GM18498 (cell line): Measurements from ENCODE around the gene TBXAS1.

Experiments used
- ATAC-seq: cut with Tn5 transposase; IDR thresholded peaks from one replicate; pipeline ENCODE4 v1.9.1; 2021; ENCODE audit warnings: mild to moderate bottlenecking, moderate library complexity; ENCODE audit not compliant: unreplicated experiment

Gene TBXAS1

DNA sequence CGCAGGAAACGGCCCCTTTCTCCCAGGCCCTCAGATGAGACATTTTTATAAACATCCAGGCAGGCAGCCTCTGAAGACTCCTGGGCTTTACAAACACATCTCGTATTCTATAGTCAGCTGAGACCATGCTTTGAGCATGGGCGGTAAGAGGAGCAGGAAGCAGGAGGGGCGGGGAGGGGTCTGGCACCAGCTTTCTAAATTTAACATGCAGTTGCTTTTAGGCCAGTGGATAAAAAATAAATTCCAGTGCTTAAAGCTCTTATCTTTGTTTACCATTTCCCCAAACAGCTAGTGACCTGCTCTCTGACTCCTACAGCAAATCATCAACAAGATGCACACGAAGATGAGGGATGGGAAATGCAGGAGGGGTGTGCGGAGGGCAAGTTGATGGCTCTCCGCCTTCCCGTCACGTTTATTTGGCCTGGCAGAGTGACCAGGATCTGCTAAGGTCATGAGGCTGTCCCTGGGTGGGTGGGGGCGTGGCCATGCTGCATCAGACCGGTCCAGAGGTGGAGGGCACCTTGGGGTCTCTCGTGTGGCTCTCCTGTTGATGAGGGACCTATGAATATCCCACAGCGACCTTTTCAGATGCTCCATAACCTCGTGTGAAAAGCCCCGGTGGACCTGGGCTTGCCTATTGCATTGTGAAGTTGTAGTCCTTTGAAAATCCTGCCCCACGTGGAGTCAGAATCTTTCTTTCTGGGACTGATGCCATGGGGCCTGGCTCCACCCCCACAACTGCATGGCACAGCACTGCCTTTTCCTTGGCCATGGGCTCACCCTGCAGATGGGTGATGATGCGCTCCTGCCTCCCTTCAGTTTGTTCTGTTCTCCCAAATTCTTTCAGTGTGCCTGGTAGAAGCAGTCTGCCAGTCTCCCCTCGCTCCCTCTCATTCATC is 166.2 kb downstream of the TBXAS1 start:
- no peak for ATAC-seq

DNA sequence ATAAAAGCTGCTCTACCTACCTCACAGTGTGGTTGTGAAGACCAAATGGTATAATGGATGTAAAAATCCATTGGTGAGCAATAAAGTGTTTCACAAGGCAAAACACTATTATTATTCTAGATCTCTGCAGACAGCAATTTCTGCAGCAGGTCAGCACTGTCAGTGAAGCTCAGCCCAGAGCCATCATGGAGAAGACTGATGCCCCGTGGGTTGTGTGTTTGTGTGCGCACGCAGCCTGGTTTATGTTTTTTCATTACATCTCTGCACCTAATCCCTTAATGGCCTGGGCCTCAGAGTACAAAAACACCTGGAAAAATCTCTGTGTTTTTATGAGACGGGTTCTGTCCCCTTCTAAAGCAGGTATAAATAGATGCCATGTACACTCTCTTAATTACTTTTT is 169.5 kb downstream of the TBXAS1 start:
- ATAC-seq, result no peak

DNA sequence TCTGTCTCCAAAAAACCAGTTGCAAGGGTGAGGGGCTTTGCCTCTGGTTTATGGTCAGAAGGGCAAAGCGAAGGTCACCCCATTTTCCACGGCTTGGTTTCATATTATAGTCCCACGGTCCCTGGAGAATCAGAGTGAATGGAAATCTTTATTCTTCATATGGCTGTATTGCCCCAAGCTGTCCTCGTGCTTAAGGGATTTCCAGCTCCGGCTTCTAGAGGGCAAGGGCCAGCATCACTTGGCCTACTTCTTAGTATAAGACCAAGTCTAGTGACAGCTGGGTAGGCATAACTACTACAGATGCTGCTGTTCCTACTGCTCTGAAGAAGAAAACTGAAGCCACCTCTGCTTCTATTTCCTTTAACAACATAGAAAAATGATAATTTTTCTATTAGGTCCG is 170.5 kb downstream of the TBXAS1 start:
- no peak for ATAC-seq

DNA sequence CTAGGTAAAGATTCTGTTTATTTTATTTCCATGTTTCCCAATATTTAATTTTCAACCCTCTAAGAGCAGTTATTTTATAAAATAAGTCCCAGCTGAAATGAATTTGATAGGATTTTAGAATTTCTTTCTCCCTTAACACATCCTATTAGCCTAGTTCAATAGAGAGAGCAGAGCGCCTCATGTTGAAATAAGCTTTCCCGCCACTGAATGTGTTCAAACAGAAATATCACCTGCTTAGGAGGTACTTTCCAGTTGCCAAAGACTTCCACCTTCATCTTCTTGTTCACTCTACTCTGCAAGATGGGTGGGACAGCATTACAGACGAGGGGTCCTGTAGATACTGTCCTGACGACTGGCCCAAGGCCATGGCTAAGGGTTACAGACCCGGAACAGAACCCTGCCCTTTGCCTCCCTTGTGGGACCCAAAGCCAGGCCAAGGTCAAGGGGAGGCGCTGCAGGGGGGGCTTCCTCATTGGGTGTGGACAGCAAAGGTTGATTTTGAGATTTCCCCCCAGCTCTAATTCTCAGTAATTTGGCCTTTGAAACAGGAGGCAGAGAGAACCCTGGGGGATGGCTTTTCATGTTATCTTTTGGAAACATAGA is 171.7 kb downstream of the TBXAS1 start:
- no peak for ATAC-seq

DNA sequence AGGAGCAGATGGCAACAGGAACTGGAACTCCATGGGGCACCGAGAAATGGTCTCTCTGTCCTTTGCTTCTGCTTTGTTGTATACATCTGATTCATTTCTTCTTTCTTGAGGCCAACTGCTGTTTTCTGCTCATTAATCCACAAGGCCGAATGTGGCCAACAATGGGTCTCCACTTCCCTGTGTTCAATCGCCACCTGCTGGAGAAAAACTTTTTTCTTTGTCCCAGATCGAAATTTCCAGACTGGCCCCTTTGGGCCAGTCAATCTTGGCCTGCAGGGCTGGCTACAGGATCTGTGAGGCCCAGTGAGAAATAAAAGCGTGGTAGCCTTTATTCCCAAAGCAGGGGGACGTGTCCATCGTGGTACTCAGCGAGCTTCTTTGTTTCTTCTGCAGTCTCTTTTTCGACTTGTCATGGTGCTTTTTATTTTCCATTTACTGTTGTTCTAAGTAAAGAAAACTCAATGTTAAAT is 174.9 kb downstream of the TBXAS1 start:
- no peak for ATAC-seq

DNA sequence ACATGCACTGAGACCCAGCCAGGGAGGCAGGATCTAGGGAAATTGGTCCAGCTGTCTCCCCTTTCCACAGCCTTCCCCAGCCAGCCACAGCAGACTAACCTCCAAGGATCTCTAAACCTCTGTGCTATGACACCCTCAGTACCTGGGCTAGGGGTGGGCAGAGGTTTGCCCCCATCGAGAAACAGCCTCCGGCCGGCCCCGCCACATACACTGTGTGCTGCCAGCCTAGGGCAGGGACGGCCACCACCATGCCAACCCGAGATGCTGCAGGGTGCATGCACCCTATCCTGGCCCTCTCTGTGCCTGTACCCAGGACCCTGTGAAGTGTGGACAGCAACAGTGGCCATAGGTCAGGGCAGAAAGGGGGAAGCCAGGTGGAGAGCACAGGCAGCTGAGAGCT is 175.6 kb downstream of the TBXAS1 start:
- ATAC-seq, result no peak

DNA sequence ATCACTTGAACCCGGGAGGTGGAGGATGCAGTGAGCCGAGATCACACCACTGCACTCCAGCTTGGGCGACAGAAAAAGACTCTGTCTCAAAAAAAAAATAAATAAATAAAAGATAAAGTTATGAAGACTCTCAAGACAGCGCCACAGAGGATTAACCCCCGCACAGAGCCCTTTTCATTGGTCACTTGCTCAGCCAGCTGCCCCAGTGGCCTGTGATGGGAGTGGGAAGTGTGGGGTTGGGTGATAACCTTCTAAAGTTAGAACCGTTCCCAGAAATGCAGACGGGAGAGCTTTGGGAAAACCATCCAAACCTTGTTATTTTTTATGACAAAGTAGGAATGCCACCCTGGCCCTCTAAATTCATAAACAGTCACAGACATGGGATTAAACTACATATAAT is 176.3 kb downstream of the TBXAS1 start:
- ATAC-seq, result no peak

DNA sequence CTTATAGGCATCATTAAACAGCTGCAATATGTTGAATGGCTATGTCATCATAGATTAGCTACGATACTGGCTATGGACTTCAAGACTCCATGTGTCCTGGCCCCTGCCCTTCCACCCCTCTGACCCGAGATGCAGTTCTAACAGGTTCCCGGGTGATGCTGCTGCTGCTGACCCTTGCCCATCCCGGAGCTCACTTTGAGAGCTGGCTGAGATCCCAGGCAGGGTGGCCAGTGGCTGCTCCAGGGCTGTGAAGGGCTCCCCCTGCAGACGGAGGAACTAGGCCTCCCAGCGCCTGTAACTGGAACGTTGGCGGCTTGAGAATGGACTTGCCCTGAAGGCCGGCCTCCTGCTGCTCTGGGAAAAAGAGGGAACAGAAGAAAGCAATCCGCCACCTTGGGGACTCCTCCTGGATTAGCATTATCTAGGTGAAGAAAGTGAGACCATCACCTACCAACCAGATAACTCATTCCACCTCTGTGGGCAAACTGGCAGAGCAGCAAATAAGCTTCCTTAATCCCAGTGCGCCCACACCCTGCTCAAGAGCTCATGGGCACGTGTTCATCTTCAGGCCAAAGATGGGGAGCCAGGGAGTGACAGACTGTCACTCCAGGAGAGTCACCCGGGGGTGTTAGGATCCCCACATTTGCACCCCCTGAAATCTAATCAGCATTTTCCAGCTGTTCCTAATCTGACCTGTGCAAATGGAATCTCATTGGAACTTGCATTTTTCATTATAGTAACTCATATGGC is 176.9 kb downstream of the TBXAS1 start:
- no peak for ATAC-seq

DNA sequence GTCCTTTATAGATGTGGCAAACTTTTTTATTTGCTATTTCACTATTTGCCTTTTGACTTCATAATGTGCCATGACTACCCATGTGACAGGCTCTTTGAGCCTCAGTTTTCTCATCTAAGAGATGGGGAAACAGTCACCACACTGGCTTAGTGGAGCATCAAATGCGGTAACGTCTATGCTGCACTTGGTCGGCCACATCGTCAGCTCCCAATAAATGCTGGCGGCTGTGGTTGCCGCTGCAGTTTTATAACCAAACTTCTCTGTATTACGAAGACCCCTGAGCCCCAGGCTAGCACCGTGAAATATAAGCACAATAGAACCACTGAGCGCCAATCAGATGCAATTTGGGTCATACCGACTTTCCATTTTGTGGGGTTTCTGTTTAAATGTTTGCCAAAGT is 177.5 kb downstream of the TBXAS1 start:
- ATAC-seq, result no peak

DNA sequence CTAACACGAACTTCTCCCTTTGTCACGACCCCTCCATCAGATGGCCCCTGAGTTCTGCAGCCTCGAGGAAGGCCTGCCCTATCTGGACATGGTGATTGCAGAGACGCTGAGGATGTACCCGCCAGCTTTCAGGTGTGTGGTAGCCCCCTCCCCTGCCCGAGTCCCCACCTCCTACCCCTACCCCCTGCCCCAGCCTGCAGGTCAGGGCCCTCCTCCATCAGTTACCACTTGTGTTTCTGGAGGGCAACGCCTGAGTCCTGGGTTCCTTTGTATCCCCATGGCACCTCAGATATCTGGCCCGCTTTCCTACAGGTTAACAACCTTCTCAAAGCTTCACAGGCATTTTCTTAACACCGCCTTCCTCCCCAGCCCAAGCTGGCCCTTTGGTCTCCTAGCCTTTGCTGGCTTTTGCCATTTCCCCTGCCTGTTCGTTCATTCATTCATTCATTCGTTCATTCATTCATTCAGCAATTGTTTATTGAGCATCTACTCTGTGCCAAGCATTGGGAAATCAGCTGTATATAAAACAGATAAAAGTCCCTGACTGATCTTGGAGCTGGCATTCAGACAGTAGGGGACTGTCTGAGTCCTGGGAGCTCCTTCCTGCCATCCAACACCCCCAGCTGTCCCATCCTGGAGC is 178.1 kb downstream of the TBXAS1 start:
- ATAC-seq, result no peak

DNA sequence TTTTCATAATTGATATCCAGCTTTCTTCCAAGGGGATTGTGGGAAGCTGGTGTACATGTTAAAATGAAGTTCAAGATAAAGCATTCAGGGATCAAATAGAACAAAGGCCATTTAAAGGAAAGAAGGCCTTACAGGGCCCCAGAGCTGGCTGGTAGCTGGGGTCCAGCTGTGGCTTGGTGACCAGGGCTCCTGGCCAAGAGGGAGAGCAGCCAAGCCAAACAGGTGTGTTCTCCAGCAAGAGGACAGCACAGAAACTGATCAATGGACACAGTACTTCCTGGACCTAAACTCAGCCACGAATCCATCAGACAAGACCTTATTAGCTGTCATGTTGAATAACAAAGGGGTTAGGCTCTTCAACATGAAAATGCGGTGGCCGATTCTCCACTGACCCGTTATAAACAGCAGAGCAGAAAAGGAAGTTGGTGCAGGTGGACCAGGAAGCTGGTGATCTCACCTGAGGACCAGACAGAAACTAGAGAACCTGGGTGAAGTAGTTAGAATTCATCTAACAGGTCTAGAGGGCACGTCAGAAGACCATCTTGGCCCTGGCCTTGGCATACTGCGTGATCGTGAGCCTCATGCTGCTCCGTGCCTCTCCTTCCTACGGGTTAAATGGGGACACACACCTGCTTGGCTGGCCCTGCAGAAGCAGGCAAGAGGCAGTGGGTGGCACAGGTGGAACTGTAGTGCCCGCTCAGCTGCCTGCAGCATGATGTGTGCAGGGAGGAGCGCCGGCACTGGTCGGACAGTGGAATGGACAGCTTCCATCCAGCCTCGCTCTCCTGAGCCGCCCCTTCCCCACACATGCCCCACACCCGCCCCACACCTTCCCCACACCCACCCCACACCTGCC is 179.9 kb downstream of the TBXAS1 start:
- no peak for ATAC-seq

DNA sequence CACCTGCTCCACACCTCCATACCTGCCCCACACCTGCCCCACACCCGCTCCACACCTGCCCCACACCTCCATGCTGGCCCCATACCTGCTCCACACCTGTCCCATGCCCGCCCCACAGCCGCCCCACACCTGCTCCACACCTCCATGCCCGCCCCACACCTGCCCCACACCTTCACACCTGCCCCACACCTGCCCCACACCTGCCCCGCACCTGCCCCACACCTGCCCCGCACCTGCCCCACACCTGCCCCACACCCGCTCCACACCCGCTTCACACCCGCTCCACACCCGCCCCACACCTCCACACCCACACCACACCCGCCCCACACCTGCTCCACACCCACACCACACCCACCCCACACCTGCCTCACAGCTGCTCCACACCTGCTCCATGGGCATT is 180.7 kb downstream of the TBXAS1 start:
- ATAC-seq, result no peak

DNA sequence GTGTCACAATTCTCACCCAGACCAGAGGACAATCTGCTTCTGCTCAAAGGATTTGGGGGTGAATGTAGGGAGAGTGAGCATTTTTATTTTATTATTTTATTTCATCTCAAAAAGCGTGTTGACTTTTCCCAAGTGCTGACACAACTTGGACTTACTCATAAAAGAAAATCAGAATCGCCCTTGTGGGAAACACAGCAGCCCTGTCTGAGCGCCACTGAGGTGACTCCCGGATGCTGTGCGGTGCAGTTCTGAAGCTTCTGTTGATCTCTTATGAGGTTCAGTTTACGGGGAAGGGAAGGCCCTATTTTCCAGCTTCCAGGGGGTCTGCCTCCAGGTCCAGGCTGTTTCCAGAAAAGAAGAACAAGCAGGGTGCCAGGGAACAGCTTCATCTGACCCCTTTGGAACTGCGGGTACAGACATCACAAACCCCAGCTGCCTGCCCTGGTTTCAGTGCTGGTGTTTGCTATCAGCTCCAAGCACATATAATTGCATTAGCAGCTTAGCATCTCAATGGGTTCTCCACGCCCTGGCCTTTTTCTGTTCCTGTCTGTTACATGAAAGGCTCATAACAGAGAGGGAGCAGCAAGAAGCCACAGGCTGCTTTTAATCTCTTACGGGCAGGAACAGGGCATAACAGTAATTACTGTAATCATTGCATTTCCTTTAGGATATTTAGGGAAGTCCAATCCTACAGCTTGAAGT is 181.3 kb downstream of the TBXAS1 start:
- ATAC-seq, result no peak

DNA sequence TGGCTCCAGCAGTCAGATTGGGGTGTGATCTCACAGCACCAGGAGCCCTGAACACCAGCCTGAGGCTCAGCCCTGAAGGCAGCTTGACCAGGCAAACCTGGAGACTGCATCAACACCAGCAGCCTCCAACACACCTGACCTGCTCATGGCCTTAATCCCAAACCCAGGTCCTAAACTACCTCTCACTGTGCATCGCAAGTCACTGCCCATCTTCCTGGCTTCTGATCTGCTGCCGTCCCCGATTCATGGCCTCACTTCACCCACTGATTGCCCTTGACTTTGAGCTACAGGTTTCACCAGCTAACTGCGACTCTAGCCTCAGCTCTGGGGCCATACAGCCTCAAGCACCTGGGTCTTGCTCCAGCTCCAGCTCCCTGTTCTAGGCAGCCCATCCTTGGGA is 184.6 kb downstream of the TBXAS1 start:
- ATAC-seq, result no peak

DNA sequence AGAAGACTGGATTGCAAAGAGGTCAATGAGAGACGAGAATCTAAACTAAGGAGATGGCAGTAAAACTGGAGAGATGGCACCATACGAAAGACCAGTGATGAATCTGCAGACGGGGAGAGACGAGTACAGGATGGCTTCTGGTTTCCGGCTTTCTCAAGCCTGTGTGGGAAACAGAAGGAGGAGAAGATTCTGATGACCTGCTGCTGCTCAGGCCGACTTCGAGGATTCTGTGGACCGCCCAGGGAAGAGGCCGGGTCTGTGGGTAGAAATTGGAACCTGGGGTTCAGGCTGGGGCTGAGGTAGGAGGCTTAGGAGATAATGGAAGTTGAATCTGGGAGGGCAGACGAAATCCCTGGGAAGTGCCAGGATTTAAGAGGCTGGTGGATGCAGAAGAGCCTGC is 185.1 kb downstream of the TBXAS1 start:
- ATAC-seq, result no peak

DNA sequence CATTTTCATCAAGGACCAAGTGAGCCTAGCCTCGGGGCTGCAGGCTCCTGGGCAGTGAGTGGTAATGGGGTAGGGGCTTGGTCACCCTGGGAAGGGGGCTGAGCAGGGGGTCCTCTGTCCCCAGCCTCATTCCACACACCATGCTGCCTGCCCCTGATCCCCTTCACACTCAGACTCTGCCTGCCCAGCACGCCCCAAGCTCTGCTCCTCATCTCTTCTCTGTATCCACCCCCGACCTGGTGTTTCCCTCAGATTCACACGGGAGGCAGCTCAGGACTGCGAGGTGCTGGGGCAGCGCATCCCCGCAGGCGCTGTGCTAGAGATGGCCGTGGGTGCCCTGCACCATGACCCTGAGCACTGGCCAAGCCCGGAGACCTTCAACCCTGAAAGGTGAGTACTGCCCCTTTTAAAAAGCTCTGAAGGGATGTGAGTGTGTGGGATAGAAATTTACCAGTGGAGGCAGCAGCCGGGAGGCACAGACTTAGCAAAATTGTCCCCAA is 186.5 kb downstream of the TBXAS1 start:
- no peak for ATAC-seq

DNA sequence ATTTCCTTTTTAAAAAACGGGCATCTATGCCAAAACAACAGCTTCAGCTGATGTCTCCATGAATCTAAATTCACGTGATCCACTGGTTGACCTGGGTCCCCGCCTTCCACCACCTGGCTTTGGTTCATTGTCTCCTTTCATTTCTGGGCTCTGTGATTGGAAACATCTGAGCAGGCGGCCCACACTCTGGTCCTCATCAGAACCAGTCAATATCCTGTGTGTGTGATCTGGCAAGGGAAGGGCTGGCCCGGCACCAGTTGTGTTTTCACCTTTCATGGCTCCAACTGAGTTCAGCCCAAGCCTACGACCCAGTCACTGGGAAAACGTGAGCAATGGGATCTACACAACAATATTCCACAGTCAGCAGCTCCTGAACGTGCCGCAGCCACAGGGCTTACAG is 187.5 kb downstream of the TBXAS1 start:
- no peak for ATAC-seq

DNA sequence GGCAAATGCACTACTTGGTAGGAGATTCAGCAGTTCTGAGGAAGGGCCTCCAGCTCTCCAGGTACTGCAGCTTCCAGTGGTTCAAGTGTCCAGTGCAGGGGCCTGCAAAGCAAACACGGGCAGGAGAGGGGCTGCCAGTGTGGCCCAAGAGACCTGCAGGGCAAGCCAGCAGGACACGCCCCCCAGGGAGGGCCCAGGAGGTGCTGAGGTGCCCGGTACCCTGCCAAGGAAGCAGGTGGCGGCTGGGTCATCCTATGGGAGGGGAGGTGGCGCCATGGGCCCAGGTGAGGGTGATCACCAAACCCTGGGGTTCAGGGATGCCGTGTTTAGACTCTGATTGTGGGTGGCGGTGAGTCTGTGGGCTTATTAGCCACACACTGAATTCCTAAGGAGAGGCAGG is 188.0 kb downstream of the TBXAS1 start:
- ATAC-seq, result no peak

DNA sequence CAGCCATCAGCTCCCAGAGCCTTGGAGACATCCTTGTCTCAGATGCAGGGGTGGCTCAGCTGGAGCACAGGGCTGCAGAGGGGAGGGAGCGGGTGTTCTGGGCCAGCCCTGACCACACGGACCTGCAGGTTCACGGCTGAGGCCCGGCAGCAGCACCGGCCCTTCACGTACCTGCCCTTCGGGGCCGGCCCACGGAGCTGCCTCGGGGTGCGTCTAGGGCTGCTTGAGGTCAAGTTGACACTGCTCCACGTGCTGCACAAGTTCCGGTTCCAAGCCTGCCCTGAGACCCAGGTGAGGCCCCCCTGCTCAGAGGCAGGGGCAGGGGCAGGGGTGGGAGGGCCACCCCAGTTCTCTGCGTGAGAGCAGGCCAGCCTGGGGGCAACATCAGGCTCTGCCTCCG is 188.5 kb downstream of the TBXAS1 start:
- no peak for ATAC-seq
